IPS-NIHi11 (cell line): ENCODE measurements around the gene SLC35F4.
A peak's percentile ranks its signal among the peaks of the same experiment; 100 is the strongest.

Experiments used
- DNase-seq: peaks from one replicate; pipeline ENCODE4 v3.0.0; 2012; ENCODE audit warnings: mixed read lengths, low spot score

Gene SLC35F4

DNA sequence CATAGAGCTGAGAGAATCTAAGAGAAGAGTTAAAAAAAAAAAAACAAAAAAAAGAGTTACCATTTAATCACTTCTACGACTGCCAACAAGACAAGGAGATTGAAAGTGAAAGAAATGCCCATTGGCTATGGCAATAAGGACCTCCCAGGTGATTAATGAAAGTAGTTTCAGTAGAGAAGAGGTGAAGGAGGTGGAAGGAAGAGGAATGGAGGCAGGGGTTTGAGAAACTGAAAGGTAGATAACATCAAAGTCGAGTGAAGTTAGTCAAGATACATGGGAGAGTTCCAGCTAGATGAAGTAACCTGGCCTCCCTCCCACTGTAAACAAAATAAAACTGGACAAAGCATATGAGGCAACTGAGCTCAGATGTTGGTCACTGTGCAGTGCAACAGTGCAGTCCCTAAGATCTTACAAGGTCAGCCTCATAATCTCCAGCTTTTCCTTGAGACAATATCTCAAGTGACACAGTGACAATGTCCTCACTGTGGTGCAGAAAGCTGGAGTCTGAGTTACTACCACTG lies 254.3 kb downstream of the SLC35F4 start:
- DNase-seq = no peak

GRCh38 chr14:57610631-57611030 lies 255.3 kb downstream of the SLC35F4 start:
- DNase-seq = no peak

DNA sequence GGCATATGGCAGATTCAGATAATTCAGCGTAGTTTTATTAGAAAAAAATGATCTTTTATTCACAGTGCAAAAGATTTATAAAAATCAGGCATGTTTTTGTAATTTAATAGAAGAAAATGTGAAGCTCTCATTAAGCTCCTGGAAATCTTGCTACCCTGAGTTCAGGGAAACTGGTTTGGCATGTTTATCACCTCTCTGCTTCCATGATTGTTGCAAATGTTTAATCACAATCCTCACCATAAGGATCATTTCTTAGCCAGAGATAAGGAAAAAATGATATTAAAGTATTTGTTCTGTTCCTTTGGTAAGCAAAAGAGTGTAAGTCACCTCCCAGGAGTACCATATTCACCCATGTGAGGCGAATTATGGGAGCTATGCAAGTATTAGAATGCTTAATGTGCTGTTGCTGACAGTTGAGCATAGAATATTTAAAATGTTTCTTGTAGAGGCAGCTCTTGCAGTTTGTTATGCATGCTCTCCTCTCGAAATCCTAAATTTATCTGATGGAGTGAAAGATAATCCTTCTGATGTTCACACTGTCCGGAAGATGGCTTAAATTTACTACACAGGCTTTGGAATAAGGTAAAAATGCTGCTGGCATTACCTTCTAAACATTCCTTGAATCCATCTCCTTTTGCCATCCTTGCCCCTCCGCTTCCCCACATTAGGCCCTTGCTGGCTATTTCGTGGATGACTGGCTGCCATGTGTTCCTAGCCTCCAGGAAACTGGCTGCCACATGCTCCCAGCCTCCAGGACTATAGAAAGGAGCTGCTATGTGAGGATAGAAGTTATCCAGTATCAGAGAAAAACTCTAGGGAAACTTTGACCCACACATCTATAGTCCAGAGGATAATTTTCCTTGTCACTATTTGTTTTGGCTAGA lies 256.5 kb downstream of the SLC35F4 start:
- no peak for DNase-seq

DNA sequence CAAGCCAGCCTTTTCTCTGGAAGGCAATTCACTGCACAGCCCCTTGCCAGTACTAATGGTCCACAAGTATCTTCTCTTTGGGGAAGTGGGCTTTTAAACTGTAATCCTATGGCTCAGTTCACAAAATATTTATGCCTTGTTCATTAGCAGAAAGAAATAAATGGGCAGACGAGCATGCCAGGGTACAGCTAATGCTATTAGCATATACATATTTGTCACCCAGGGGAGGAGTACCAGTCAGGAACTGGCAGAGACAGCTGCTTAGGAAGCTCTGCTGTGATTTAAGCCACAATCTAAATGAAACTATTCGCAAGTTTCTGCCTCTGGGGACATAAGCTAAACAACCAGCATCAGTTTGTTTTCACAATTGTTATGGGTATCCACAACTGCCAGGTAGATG lies 258.8 kb downstream of the SLC35F4 start:
- DNase-seq = no peak

- DNase-seq = no peak
Observed at GRCh38 chr14:57583396-57583795, 282.5 kb downstream of the SLC35F4 start.

GRCh38 chr14:57582746-57583145 lies 283.1 kb downstream of the SLC35F4 start:
- DNase-seq = no peak

DNA sequence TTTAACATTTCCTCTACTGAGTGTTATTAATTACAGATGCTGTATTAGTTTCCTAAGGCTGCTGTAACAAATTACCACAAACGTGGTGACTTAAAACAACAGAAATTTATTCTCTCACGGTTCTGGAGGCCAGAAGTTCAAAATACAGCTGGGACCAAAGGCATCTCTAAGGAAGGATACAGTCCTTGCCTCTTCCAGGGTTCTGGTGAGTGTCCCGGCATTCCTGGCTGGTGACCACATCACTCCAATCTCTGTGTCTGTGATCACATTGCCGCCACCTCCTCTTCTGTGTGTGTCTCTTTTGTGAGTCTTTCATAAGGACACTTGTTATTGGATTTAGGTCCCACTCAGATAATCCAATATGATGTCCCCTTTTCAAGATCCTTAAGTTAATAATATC lies 287.1 kb downstream of the SLC35F4 start:
- DNase-seq = no peak

DNA sequence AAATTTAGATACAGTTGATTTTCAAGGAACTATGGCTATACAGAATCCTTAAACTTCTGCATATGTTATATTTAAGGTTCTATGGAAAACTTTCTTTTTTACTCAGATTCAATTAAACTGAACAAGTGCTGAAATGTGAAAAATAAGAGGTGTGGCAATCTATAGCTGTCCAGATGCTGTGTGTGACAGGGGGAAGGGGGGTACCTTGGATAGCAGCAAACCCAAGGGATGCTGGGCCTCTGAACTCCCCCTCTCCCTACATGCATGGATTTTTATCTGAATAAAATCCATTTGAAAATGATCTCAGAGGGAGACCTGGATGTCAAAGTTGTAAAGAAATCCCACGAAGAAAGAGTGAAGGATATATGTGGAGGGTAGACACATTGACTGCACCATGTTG lies 289.4 kb downstream of the SLC35F4 start:
- DNase-seq = no peak

- no peak for DNase-seq
Observed at GRCh38 chr14:57575482-57575881, 290.4 kb downstream of the SLC35F4 start.

- no peak for DNase-seq
Observed at GRCh38 chr14:57574617-57575288, 291.1 kb downstream of the SLC35F4 start.

DNA sequence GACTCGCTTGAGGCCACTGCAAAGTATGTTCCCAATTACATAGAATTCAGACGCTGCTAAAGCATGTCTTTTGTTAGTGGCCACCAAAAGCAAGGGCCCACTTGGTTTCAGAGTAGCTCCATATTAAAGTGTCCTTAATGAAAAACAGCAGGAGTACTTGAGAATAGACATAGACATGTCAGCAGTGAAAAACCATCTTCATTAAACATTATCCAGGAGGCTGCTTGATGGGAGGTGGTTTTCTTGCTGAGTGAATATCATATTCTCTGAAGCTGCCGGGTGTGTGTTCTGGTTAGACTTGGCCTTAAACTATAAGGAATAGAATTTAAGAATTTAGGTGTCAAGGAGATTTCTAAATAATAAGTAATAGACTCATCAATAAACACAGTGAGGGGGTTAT lies 292.7 kb downstream of the SLC35F4 start:
- DNase-seq = no peak

GRCh38 chr14:57568554-57568953 lies 297.3 kb downstream of the SLC35F4 start:
- no peak for DNase-seq

DNA sequence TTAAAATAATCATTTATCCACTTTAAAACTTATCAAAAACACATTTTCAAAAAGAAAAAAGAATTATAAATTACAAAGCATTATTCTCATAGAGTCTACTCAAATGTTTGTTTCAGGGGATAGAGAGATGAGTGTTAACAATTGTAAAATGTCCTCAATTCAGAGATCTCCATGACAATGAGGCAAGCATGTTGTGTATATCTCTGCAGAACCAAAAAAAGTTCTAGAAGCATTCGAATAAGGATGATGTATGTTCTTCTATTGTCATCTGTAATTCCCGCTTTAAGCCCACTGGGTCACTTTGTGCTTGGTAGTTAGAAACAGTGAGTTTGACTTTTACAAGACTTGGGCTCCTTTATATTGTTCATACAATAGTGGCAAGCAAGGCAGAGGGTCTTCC lies 298.7 kb downstream of the SLC35F4 start:
- DNase-seq = no peak

DNA sequence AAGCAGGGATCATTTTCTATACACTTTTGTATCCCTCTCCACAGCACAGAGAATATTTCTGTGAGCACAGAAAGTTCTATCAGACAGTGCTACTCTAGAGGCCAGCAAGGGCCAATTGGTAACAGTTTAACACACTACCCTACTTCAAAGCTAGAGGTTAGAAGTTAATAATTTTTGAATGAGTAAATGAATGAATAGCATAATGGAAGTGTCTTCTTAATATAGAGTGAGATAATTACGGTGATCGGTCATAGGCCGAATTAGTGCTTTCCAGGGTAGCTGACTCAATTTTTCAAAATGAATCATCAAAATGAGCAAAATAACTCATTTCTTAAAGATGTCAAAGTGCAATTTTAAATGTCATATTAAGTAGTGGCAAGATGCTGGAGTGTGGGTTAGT lies 305.2 kb downstream of the SLC35F4 start:
- DNase-seq = no peak

- no peak for DNase-seq
Observed at GRCh38 chr14:57559576-57559975, 306.3 kb downstream of the SLC35F4 start.

DNA sequence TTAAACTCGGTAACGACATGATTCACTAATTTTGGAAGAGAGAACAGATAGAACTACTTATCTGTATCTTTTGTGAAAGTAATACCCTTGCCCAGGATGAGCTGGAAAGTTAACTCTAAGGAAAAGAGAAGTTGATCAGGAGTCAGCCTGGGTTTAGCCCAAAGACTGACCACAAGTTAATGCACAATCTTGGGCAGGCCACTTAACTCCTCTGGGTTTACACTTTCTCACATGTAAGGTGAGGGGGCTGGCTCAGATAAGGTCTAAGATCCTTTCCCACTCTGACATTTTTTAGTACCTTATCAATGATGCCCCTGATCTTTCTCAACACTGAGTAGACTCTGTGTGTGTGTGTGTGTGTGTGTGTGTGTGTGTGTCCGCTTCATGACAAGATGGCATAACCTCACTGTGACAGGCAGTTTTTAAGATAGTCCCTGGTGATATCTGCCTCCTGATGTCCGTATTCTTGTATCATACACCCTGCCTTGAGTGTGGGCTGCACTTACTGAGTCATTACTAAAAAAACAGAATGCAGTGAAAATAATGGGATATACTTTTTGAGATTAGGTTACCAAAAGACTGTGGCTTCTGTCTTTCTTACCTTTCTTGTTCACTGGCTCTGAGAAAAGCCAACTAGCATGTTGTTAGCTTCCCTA lies 316.0 kb downstream of the SLC35F4 start:
- DNase-seq = no peak

DNA sequence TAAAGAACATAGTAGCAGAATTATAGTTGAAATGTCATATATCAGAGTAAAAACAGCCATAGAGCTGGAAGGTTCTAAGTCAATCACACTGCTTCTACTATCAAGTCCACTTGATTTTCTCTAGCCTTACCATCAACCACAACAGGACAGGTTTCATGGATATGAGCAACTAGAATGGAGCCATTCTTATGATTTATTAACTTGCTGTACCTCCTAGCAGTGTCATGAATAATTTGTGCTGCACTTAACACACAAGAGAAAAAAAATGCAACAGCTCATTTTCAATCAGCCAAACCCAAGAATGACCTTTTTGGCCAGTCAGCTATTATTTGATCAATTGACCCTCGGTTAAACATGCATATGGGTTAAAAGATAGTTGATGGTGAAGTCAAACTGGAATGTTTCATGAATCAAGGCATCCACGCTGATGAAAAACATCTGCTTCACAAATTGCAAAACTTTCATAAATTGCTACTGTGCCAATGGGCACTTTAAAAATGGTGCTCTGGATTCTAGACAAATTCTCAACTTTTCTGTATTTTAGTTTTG lies 316.8 kb downstream of the SLC35F4 start:
- DNase-seq = no peak

DNA sequence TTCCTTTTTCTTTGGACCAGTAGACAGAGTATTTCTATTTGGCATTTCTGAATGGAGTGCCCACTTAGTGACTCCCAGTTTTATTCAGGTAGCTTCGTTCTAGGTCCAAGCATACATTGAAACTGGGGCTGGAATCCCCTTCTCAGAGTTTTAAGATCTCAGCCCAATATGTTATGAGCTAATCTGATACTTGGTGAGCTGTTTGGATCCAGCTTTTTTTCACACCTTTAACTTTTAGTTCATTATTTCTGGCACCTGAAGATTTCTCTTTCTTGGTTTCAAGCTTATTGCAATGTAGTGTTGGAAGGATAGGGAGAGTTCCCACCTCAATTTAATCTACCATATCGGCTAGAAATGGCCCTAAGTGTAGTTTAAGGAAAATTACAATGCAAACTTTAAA lies 318.8 kb downstream of the SLC35F4 start:
- DNase-seq = no peak

GRCh38 chr14:57533214-57533613 lies 332.7 kb downstream of the SLC35F4 start:
- DNase-seq = no peak

- no peak for DNase-seq
Observed at GRCh38 chr14:57530571-57530970, 335.3 kb downstream of the SLC35F4 start.

DNA sequence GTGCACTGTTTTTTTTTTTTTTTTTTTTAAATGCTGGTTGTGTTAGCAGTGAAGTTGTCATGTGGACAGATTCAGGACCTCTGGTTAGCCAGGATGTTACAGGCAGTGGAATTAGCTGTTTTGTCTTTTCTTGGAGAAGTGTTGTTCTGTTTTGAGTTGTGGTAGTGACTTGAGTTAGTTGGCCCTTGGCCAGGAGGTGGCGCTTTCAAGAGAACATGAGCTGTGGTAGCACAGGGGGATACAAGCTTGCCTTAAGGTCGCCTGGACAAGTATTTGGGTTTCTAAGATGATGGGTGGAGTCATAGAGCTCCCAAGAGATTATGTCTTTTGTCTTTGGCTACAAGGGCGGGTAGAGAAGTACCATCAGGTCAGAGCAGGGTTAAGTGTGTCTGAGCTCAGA lies 338.9 kb downstream of the SLC35F4 start:
- DNase-seq = peak; percentile 43

DNA sequence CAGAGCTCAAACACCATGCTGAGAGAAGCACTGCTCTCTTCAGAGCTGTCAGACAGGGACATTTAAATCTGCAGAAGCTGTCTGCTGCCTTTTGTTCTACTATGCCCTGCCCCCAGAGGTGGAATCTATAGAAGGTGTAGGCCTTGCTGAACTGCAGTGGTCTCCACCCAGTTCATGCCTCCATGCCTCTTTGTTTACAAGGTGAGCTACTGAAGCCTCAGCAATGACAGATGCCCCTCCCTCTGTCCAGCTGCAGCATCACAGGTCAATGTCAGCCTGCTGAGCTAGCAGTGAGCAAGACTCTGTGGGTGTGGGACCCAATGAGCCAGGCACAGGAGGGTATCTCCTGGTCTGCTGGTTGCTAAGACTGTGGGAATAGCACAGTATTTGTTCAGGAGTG lies 346.8 kb downstream of the SLC35F4 start:
- no peak for DNase-seq
